GM21717 (cell line): Measurements from ENCODE around the gene CCNB1IP1.
"Not testable (repeated sequence)": the region's sequence is repeated elsewhere in the genome, so short reads cannot be mapped to it uniquely, and the experiment has no call there.

Experiments
- ATAC-seq: cut with Tn5 transposase; IDR thresholded peaks from one replicate; pipeline ENCODE4 v1.9.1; 2021; ENCODE audit warnings: mild to moderate bottlenecking, moderate library complexity; ENCODE audit not compliant: unreplicated experiment

The CCNB1IP1 gene, protein sequence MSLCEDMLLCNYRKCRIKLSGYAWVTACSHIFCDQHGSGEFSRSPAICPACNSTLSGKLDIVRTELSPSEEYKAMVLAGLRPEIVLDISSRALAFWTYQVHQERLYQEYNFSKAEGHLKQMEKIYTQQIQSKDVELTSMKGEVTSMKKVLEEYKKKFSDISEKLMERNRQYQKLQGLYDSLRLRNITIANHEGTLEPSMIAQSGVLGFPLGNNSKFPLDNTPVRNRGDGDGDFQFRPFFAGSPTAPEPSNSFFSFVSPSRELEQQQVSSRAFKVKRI

DNA sequence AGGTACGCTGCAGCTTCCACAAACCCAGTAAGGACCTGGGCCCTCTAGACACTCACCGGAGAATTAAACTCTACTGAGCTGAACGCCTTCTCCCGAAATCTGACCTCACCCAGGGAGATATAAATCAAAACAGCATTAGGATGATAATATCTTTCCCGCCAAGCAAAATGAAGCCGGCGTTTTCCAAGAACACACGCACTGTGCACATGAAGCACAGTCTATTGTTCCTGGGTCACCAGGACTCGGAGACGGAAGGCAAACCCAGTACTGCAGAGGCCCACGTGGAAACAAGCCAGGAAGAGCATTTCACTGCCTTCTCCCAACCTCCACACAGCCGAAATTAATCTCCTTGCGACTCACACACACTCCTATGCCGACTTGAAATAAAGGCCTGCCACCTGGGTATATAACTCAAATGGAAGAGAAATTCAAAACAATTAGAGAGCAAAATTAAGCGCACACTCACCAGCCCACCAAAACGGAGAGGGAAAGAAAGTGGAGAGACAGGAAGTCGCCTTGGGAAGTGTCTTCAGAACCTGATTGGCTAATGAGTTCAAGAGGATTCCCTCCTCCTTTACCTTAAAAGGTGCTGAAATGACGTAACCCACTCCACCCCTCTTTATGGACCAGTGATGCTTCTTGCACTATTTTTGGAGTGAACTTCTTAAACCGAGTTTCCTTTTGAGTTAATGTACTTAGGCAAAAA, at the start of gene CCNB1IP1:
CCNB1IP1 (minus strand) TSS at position 492 of the 706 bp plus-strand sequence. CDS start 16,756 bp downstream, outside the sequence.
- ATAC-seq, result peak; percentile 95

DNA sequence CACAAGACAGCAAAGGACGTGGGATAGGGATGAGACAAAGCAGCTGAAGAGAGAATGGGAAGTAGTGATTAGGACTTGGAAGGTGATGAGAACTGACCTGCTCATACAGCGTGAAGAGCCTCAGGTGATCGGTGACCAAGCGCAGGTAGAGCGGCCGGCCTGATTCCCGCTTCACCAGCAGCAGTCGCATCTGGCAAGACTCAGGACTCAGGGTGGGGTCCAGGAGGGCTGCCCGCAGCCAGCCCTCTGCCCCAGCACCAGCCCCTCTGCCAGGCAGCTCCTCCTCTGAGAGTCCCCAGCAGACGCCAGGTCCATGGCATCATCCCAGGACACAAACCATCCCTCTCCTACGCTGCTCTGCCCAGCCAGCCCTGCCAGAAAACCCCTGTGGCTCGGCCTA, 49.4 kb upstream of the CCNB1IP1 start:
- no peak for ATAC-seq

DNA sequence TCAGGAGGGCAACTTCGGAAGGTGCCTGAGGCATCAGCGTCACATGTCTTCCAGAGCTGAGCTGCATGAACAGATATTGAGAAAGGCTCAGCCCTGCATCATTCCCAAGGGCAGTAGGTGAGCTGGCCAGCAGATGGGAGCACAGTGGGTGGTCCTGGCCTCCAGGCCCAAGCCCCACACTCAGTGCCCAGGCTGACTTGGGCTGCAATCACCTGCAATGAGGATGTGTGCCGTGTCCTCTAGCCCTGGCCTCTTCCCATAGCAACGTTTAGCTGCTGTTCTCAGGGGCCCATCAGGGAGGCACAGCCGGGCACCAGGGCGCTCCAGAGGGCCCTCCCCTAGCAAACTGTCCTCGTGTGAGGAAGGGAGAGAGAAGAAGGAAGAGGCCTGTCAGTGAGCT, 48.3 kb upstream of the CCNB1IP1 start:
- ATAC-seq, result no peak

DNA sequence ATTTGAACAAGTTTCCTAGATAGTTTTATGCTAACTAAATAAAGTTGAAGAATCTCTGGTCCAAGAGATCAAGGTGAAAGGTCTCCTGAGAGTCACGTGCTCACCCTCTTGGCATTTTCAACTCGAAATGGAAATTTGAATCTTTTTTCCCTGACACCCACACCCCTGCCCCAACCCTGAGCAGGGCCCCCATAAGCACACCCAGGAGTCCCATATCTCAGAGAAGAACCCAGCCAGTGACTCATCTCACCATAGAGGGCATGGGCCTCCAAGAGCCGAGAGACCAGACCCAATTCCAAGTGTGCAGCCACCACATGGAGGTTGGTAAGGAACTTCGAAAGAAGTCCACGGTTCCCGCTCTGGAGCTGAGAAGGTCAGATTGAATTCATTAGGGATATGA, 47.6 kb upstream of the CCNB1IP1 start:
- no peak for ATAC-seq

DNA sequence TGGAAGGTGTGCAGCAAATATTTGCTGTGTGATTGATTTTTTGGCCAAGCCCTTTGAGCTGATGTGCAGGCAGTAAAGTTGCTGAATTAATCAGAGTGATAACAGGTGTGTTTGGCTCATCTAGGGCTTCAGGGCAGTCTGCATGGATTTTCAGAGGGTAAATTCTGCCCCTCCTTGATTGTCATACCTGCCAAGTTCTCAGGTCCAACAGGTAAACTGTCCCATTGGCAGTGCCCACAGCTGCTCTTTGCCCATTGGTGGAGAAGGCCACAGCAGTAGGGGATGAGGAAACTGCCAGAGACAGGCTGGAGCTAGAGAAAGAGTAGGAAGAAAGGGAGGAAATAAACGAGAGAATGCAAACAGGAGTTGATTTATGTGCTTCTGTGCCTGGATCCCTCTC, 46.7 kb upstream of the CCNB1IP1 start:
- ATAC-seq, result no peak

DNA sequence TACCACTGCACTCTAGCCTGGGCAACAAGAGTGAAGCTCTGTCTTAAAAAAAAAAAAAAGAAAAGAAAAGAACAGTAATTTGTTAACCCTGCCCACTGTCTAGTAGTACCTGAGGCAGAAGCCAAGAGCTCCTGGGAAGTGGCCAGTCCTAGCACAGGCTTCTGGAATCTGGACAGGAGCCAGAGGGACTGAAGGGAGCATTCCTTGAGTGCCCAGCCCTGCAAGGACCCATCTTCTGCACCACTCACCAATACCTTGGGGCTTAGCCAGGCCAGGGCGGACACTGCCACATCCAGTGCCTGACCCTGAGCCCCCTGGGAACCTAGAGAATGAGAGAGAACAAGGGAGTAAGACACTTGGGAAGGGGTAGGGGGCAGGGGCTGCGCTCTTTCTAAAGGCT, 44.1 kb upstream of the CCNB1IP1 start:
- no peak for ATAC-seq

DNA sequence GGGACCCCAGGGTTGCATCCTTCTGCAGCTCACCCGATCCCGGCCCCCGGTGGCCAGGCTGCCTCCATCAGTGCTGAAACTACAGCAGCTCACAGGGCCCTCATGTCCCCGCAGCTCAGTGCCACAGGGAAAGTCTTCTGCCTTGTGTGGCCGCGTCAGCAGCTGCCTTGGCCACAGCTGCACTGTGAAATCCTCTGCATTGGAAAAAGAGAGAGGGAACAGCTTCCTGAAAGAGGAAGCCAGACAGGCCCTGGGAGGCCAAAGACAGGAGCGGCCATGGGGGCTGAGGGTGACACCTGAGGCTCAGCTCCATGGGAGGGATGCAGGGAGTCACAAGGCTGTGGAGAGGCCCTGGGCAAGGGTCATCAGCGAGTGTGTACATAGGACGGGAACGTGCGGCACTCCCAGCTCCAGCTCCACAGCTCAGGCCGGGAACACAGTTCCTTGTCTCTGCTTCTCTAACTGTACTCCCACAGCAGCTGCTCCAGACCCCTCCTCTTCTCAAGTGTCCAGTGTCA, 43.1 kb upstream of the CCNB1IP1 start:
- ATAC-seq, result no peak

DNA sequence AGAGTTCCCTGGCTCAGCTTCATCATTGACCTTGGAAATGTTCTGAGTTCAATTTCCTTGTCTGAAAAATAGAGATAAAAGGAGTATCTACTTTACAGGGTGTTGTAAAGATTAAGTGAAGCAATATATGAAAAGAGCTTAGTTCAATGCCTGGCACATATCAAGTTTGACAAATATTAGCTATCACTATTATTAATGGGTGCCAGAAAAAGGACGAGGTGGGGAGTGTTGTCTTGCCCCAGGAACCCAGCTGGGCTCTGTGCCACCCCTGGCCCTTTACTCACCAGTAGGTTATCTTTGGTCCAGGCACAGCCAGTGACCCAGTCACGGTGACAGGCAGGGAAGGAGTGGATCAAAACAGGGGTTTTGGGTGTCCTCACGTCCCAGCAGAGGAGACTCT, 42.4 kb upstream of the CCNB1IP1 start:
- ATAC-seq, result no peak

DNA sequence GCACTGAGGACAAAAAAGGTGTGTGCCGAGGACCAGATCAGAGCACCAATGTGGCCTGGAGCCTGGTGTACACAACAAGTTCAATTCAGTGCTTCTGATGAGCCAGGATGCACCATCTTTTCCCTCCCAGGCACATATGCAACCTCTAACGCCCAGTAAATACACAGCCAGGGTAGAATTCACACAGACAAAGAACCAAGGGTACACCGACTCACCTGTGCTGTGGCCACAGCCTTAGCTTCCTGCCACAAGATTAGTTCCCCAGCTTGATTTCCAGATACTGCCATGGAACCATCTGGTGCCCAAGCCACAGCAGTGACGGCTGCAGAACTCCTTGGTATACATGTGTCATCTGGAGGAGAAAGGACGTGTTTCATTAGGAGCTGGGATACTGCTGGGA, 39.7 kb upstream of the CCNB1IP1 start:
- ATAC-seq, result no peak

DNA sequence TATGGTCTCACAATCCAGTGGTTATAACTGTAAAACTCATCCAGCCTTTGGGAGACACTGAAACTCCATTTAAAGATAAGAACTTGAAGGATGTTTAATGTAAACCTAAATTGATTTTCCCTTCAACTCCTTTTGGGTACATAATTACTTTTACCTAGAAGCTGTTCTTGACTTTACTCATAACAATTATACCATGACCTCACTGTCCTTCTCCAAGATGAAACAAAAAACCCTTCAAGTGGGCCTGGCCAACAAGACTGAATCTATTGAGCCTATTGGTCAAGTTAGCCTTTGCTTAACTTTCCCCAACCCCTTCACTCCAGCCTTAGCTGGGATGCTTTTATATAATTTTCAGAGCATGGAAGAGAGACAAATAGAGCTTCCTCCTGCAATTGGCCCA, 32.8 kb upstream of the CCNB1IP1 start:
- no peak for ATAC-seq

DNA sequence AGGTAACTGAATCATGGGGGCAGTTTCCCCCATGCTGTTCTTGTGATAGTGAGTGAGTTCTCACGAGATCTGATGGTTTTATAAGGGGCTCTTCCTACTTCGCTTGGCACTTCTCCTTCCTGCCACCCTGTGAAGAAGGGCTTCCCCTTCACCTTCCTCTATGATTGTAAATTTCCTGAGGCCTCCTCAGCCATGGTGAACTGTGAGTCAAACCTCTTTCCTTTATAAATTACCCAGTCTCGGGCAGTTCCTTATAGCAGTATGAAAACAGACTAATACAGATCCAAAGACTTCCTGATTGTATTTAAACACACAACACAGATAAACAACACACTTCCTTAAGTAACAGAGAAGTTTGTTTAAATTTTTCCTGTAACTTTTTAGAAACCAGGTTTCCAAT, 25.4 kb upstream of the CCNB1IP1 start:
- ATAC-seq, result not testable (repeated sequence)

DNA sequence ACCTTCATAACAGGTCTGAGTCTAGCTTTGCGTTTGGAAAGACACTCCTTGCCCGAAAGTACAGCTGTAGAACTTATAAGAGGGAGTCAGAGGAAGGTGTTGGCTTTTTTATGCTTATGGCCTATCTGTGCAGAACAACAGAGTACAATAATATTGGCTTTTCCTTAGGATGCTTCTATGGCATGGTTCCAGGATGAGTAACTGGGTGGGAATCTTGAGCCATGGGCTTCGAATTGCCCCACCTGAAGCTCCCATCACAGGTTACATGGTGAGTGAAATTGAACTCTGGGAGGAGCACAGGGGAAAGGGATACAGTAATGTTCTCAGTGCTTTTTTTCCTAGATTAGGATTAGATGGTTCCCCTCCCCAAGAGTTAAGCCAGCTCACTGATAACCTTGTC, 23.3 kb upstream of the CCNB1IP1 start:
- no peak for ATAC-seq

DNA sequence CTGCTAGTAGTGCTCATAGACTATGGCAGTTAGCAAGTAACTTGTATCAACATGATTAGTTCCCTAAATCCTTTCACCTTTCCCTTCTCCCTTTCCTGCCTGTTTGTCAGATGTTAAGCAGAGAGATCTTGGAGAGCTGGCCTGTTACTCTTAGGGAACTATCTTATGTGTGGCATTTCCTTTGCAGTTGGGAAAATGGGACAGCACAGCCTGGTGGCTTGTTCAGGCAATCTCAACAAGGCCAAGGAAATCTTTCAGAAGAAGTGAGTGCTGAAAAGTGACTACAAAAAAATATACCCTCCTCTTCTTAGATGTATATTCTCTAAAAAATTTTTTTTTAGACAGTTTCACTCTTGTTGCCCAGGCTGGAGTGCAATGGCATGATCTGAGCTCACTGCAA, 17.8 kb upstream of the CCNB1IP1 start:
- no peak for ATAC-seq

DNA sequence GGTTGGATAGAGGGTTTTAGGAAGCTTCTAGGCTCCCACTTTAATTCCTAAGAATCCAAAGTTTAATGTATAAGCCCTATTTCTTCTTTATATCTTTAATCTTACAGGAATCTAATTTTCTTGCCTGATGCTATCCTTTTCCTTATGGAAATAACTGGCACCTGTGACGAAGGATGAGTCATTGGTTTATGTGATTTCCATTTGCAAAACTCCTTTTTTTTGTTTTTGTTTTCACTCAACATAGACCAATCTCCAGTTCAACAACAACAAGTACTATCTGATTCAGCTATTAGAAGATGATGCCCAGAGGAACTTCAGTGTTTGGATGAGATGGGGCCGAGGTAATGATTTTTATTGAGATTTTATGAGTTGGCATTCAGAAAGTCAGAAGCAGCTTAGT, 17.2 kb upstream of the CCNB1IP1 start:
- ATAC-seq, result no peak

DNA sequence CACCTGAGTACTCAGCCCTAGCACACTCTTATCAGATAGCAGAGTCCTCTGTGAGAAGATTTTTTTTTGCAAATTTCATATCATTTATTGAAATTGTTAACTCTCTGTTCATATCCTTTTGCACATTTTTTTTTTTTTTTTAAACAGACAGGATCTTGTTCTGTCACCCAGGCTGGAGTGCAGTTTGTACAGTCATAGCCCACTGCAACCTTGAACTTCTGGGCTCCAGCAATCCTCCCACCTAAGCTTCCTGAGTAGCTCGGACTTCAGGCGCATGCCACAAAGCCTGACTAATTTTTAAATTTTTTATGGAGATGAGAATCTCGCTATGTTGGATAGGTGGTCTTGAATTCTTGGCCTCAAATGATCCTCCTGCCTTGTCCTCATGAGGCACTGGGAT, 14.7 kb upstream of the CCNB1IP1 start:
- ATAC-seq, result no peak

DNA sequence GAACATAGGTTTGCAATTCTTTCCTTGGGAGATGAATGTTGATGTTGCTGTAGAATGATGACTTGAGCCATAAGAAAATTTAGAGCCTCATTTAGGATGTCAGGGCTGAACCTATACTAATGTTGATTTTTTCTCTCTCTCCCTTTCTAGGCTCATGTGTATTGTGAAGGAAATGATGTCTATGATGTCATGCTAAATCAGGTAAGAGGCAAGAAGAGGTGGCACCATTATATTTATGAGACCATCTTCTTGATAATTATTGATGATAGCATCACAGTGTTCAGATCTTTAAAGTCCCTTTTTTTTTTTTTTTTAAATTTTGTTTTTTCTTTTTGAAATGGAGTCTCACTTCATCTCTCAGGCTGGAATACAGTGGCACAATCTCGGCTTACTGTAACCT, 13.6 kb upstream of the CCNB1IP1 start:
- ATAC-seq, result no peak

DNA sequence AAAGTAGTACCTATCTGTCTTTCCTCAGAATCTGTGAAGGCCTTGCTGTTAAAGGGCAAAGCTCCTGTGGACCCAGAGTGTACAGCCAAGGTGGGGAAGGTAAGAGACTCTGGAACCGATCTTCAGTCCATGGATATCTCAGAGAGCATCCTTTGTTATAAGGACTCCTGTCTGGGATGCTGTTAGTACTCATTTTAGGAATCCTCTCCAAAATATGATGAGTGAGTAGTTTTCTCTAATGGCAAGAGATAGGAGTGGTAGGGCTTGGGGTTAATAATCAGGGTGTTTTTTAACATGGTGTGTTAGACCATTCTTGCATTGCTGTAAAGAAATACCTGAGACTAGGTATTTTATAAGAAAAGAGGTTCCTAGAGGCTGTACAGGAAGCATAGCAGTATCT, 12.3 kb upstream of the CCNB1IP1 start:
- ATAC-seq, result no peak

DNA sequence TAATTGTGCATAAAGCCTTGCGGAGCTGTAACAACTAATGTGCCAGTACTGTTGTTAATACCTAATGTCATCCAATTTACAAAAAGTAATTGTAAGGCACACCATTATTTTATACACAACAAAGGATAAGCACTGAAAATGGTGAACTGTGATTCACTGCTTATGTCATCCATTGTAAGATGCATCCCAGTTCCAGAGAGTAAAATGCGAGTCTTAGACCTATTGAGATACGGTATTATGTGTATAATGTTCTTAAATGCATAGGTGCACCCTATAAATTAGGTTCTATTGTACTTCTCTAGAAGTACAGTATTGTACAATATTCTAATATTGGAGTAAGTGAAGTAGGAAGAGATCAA, 10.8 kb upstream of the CCNB1IP1 start:
- ATAC-seq, result no peak

DNA sequence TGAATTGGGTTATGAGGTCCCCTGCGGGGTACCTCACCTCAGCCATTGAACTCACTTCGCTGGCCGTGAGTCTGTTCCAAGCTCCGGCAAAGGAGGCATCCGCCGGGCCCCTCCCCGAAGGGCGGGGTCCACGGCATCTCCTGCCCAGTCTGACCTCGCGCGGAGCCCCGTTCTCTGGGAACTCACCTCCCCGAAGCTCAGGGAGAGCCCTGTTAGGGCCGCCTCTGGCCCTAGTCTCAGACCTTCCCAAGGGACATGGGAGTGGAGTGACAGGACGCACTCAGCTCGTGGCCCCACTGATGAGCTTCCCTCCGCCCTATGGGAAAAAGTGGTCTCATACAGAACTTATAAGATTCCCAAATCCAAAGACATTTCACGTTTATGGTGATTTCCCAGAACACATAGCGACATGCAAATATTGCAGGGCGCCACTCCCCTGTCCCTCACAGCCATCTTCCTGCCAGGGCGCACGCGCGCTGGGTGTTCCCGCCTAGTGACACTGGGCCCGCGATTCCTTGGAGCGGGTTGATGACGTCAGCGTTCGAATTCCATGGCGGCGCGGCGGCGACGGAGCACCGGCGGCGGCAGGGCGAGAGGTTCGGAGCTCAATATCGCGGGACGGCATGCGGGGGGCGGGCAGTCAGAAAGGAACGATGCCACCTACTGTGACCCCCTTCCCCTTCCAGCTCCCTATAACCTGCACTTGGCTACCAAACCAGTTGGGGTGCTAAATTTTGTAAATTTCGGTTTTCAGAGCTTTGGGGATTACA, 10.2 kb upstream of the CCNB1IP1 start, which contains the start of gene PARP2:
PARP2 (plus strand) TSS at position 544 of the 770 bp plus-strand sequence; CDS start at position 551, 7 bp downstream.
- peak; percentile 92 for ATAC-seq

DNA sequence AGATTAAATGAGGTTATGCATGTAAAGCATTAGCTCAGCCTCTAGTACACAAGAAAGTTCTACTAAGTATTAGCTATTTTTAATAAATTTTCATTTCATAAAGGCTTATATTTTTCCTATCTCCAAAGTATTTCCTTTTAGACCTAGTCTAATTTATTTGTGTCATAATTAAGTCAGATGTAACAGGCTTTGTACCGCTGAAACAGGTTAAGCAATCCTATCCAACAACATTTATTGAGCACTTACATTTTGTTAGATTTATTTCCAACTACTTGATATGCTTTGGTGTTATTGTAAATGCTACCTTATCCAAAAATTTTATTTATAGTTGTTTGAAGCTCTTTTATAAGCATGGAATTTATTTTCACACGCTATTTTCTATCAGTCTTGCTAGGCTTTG, 8.6 kb upstream of the CCNB1IP1 start:
- ATAC-seq, result no peak

DNA sequence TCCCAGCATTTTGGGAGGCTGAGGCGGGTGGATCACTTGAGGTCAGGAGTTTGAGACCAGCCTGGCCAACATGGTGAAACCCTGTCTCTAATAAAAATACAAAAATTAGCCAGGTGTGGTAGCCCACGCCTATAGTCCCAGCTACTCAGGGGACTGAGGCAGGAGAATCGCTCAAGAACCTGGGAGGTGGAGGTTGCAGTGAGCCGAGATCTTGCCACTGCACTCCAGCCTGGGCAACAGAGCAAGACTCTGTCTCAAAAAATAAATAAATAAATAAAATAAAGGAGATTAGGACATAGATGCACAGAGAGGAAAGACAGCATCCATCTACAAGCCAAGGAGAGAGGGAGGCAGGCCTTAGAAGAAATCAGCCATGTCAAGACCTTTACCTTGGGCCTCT, 8.0 kb upstream of the CCNB1IP1 start:
- not testable (repeated sequence) for ATAC-seq

DNA sequence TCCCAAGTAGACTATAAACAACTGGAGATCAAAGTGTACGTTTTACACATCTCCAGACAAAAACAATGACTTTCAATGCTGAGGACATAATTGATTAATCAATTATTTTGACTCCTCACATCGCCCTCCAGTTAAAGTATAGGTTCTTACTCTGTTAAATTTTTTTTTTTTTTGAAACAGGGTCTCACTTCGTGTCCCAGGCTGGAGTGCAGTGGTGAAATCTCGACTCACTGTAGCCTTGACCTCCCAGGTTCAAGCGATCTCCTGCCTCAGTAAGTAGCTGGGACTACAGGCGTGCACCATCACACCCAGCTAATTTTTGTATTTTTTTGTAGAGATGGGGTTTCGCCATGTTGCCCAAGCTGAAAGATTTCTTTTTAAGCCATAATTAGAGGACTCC, 938 bp upstream of the CCNB1IP1 start:
- ATAC-seq, result no peak
